Osteoblast (primary cell): ENCODE measurements around the gene KRTAP10-3. TPM values are rescaled to one million over a fixed set of nuclear protein-coding genes. Genes with fewer than 3 reads are reported as not detected.

Experiments used
- DNase-seq: peaks from one replicate; pipeline ENCODE4 v3.0.0; 2011; ENCODE audit warnings: low spot score, mixed read lengths; ENCODE audit not compliant: insufficient read length; ENCODE audit errors: missing footprints
- H2AFZ ChIP-seq: 2 replicates; pipeline ENCODE4 v1.6.0; 2011; ENCODE audit warnings: mild to moderate bottlenecking, low read length
- H3K27ac ChIP-seq: 2 replicates; pipeline ENCODE4 v1.5.1; 2011; ENCODE audit warnings: mild to moderate bottlenecking, low read depth, low read length, moderate library complexity
- H3K27me3 ChIP-seq: 2 replicates; pipeline ENCODE4 v1.6.0; 2012; ENCODE audit warnings: mild to moderate bottlenecking, control low read depth, inconsistent platforms, low read length, moderate library complexity; ENCODE audit not compliant: insufficient read depth
- H3K36me3 ChIP-seq: 2 replicates; pipeline ENCODE4 v1.5.1; 2011; ENCODE audit warnings: mild to moderate bottlenecking, low read length, control low read depth, moderate library complexity; ENCODE audit not compliant: insufficient read depth
- H3K4me1 ChIP-seq: 2 replicates; pipeline ENCODE4 v1.5.1; 2011; ENCODE audit warnings: mild to moderate bottlenecking, low read length, control low read depth, moderate library complexity; ENCODE audit not compliant: insufficient read depth
- H3K4me2 ChIP-seq: 2 replicates; pipeline ENCODE4 v1.6.0; 2011; ENCODE audit warnings: mild to moderate bottlenecking, low read length; ENCODE audit not compliant: insufficient read depth
- H3K4me3 ChIP-seq: fragments of 200-600 bp; sonication (generic); 3 replicates; pipeline ENCODE4 v1.5.1; 2012; ENCODE audit warnings: mild to moderate bottlenecking, low read length, inconsistent platforms; ENCODE audit not compliant: insufficient read depth
- H3K79me2 ChIP-seq: 2 replicates; pipeline ENCODE4 v1.6.0; 2012; ENCODE audit warnings: mild to moderate bottlenecking, low read length, control low read depth, inconsistent platforms; ENCODE audit not compliant: insufficient read depth
- H3K9me3 ChIP-seq: 2 replicates; pipeline ENCODE4 v1.5.1; 2011; ENCODE audit warnings: low read depth, low read length, control low read depth
- H4K20me1 ChIP-seq: 2 replicates; pipeline ENCODE4 v1.6.0; 2012; ENCODE audit warnings: mild to moderate bottlenecking, low read length, control low read depth; ENCODE audit not compliant: insufficient read depth
- total RNA-seq: library from RNA; depleted of rRNA; stranded (reverse); fragments of >200 nt; gene quantifications from 2 replicates; pipeline ENCODE4 v1.2.3, GENCODE V29; 2012
- TF ChIP-seq, protein P1 (sequence below): IDR thresholded peaks from 2 replicates; pipeline ENCODE4 v1.5.1; 2011; ENCODE audit warnings: mild to moderate bottlenecking, low read depth, low read length, moderate library complexity; ENCODE audit errors: extremely low read depth

The KRTAP10-3 gene
- total RNA-seq, 1 donor = not detected

DNA sequence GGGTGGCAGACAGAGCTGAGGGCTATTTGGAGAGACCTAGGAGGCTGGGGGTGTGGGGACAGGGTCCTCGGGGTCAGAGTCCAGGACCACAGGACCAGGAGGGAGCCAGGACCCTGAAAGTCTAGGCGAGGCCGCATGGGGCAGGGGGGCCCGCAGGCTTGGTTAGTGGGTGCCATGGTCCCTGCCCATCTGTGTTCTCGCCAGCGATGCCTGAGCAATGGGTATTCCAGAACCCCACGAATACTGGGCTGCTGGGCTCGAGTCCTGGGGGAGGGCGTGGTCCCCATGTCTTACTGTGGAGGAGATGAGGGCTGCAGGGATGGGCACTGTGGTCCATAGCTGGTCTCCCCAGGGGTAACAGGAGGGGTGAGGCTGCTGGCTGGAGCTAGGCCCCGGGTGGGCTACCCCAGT is 31.7 kb upstream of the KRTAP10-3 start:
- Histone ChIP-seq H3K36me3 (no peaks in the 10 kb centered on the region), H3K4me1 (no peaks in the 10 kb centered on the region), H3K4me2 (no peak overlapping the region), H2AFZ (no peak overlapping the region), H3K79me2 (no peaks in the 10 kb centered on the region), H3K4me3 (no peak overlapping the region), H3K27ac (no peak overlapping the region), H3K27me3 (peaks cover 27% of the 10 kb centered on the region), H4K20me1 (no peaks in the 10 kb centered on the region), H3K9me3 (no peaks in the 10 kb centered on the region)
- no peak for DNase-seq
- TF ChIP-seq, protein P1, sequence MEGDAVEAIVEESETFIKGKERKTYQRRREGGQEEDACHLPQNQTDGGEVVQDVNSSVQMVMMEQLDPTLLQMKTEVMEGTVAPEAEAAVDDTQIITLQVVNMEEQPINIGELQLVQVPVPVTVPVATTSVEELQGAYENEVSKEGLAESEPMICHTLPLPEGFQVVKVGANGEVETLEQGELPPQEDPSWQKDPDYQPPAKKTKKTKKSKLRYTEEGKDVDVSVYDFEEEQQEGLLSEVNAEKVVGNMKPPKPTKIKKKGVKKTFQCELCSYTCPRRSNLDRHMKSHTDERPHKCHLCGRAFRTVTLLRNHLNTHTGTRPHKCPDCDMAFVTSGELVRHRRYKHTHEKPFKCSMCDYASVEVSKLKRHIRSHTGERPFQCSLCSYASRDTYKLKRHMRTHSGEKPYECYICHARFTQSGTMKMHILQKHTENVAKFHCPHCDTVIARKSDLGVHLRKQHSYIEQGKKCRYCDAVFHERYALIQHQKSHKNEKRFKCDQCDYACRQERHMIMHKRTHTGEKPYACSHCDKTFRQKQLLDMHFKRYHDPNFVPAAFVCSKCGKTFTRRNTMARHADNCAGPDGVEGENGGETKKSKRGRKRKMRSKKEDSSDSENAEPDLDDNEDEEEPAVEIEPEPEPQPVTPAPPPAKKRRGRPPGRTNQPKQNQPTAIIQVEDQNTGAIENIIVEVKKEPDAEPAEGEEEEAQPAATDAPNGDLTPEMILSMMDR = no peak

DNA sequence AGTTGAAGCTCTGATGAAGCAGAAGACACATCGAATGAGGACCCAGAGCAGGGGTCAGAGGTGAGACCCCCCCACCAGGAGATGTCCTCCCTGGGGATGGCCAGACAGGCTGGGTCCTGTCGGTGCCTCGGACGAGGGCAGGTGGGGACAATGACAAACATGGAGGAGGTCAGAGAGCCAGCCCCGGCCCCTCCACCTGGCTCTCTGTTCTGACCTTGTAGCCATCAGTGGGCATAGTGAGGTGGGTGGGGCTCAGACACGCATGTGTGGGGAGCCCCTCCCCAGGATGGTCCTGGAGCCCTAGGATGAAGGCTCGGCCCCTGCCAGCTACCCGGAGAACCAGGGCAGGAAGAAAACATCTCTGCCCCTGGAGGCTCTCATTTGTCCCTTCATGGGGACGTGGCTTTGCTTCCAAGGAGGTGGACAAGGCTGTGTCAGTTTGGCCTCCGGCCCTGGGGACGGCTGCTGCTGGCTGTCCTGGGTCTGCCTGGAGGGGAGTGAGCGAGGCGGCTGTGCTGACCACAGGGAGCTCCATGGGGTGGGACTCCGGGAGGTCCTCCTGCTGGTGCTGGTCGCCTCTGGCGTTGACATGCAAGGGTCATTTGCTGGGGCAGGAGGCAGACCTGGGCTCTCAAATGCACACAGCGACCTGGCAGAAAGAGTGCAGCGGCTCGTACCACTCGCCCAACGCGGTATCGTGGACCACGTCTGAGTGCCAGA is 31.2 kb upstream of the KRTAP10-3 start:
- TF ChIP-seq, protein P1 = no peak
- Histone ChIP-seq H2AFZ (no peak overlapping the region), H4K20me1 (no peaks in the 10 kb centered on the region), H3K36me3 (no peaks in the 10 kb centered on the region), H3K4me2 (no peak overlapping the region), H3K9me3 (no peaks in the 10 kb centered on the region), H3K4me3 (no peak overlapping the region), H3K79me2 (no peaks in the 10 kb centered on the region), H3K4me1 (no peaks in the 10 kb centered on the region), H3K27me3 (peaks cover 23% of the 10 kb centered on the region), H3K27ac (no peak overlapping the region)
- DNase-seq = no peak

DNA sequence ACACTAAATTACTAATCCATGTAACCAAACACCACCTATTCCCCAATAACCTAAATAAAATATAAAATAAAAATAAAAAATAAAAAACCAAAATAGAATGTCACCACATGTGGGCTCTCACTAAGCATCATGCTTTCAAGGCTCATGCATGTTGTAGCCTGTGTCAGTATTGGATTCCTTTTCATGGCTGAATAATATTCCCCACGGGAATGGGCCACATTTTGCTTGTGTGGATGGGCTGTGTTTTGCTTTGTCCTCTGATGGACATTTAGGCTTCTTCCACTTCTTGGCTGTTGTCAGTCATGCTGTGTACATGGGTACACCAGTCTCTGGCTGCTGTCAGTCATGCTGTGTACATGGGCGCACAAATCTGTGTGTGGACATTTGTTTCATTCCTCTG is 30.5 kb upstream of the KRTAP10-3 start:
- Histone ChIP-seq H3K27me3 (peaks cover 18% of the 10 kb centered on the region), H3K9me3 (no peaks in the 10 kb centered on the region), H3K27ac (no peak overlapping the region), H3K79me2 (no peaks in the 10 kb centered on the region), H2AFZ (no peak overlapping the region), H3K36me3 (no peaks in the 10 kb centered on the region), H3K4me3 (no peak overlapping the region), H3K4me1 (no peaks in the 10 kb centered on the region), H3K4me2 (no peak overlapping the region), H4K20me1 (no peaks in the 10 kb centered on the region)
- TF ChIP-seq, protein P1 = no peak
- no peak for DNase-seq

DNA sequence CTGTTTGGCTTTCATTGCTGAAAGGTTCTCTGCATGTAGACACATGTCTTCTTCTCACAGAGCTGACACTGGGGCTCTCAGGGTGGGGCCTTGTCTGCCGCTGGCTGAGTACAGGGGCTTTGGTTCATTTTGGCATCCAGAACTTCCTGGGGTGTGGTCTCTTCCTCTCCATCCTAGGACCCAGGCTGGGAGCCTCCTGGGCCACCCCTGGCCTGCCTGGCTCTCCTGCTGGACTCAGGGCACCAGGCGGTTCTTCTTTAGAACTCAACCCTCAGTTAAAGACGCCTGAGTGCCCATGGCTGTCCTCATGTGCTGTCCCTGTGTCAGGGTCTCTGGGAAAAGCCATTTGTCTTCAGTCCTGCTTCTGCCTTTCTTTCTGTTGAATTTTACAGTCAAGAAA is 27.3 kb upstream of the KRTAP10-3 start:
- Histone ChIP-seq H3K9me3 (no peaks in the 10 kb centered on the region), H3K4me2 (no peak overlapping the region), H3K36me3 (no peaks in the 10 kb centered on the region), H3K27me3 (no peaks in the 10 kb centered on the region), H3K4me1 (no peaks in the 10 kb centered on the region), H2AFZ (no peak overlapping the region), H3K4me3 (no peak overlapping the region), H4K20me1 (no peaks in the 10 kb centered on the region), H3K79me2 (no peaks in the 10 kb centered on the region), H3K27ac (no peak overlapping the region)
- TF ChIP-seq, protein P1 = no peak
- DNase-seq = no peak
